ENCODE data around the gene SLC1A2.

- TF ChIP-seq, protein P1, sequence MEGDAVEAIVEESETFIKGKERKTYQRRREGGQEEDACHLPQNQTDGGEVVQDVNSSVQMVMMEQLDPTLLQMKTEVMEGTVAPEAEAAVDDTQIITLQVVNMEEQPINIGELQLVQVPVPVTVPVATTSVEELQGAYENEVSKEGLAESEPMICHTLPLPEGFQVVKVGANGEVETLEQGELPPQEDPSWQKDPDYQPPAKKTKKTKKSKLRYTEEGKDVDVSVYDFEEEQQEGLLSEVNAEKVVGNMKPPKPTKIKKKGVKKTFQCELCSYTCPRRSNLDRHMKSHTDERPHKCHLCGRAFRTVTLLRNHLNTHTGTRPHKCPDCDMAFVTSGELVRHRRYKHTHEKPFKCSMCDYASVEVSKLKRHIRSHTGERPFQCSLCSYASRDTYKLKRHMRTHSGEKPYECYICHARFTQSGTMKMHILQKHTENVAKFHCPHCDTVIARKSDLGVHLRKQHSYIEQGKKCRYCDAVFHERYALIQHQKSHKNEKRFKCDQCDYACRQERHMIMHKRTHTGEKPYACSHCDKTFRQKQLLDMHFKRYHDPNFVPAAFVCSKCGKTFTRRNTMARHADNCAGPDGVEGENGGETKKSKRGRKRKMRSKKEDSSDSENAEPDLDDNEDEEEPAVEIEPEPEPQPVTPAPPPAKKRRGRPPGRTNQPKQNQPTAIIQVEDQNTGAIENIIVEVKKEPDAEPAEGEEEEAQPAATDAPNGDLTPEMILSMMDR (IDR thresholded peaks at IDR 0.05 in 2 of 3, conservative IDR thresholded peaks at IDR 0.05 in 1 of 3; ENCODE audit: borderline replicate concordance in 1 of 3, insufficient read depth in 1 of 3, low read depth in 2 of 3, low read length in 2 of 3) = no peak
- no peak for TF ChIP-seq JUND (IDR thresholded peaks at IDR 0.05)
- no peak for TF ChIP-seq SRF (IDR thresholded peaks at IDR 0.05; ENCODE audit: low read depth)
Measured at GRCh38 chr11:35265755-35266454, 153.5 kb downstream of the SLC1A2 start.

Measured in HCT116 (cell line).